Panc1 (cell line): ENCODE data around the gene LEFTY2. TPM values are rescaled to one million over a fixed set of nuclear protein-coding genes. Genes with fewer than 3 reads are reported as not detected.

Source experiments
- ATAC-seq: fragments of 200-7000 bp; cut with Tn5 transposase; 2 replicates; pipeline ENCODE4 v1.9.1; 2020; ENCODE audit warnings: mild to moderate bottlenecking, moderate library complexity
- BruUV-seq: library from RNA; stranded (reverse); fragments of 400-500 nt; replicated peaks from 2 replicates; lab custom pipeline; 2021; lab: Mats Ljungman, UMichigan
- CTCF ChIA-PET: fragments of 300-600 bp; sonication (Branson Sonifier 250); formaldehyde crosslinking; loops from one replicate; lab custom pipeline; 2022; ENCODE audit warnings: antibody characterized with exemption; lab: Charles Lee
- POLR2A ChIA-PET: fragments of 300-600 bp; sonication (Branson Sonifier 250); formaldehyde crosslinking; loops from one replicate; lab custom pipeline; 2022; ENCODE audit warnings: antibody characterized with exemption; lab: Charles Lee
- DNase-seq: peaks from one replicate; pipeline ENCODE4 v3.0.0-alpha.2; 2010; ENCODE audit warnings: low read depth, low spot score
- H3K27ac ChIP-seq: 2 replicates; pipeline ENCODE4 v1.5.1; 2011; ENCODE audit warnings: mild to moderate bottlenecking, low read length, inconsistent platforms
- H3K27me3 ChIP-seq: fragments of 200-500 bp; sonication (Bioruptor generic); 2 replicates; pipeline ENCODE4 v1.6.0; 2014; ENCODE audit warnings: low read length, inconsistent platforms; ENCODE audit not compliant: control insufficient read depth, insufficient read depth
- H3K36me3 ChIP-seq: fragments of 200-500 bp; sonication (Bioruptor generic); 2 replicates; pipeline ENCODE4 v1.5.1; 2014; ENCODE audit warnings: inconsistent platforms, mild to moderate bottlenecking, low read length, moderate library complexity; ENCODE audit not compliant: control insufficient read depth, insufficient read depth
- H3K4me1 ChIP-seq: 2 replicates; pipeline ENCODE4 v1.5.1; 2011; ENCODE audit warnings: inconsistent platforms, mild to moderate bottlenecking, low read length, moderate library complexity; ENCODE audit not compliant: control insufficient read depth, insufficient read depth
- H3K4me3 ChIP-seq, 2 experiments: 2 replicates each; pipeline ENCODE4 v1.5.1; 2011 to 2012; ENCODE audit warnings: low read depth in 2 of 2, low read length in 2 of 2, mild to moderate bottlenecking in 2 of 2, inconsistent platforms in 1 of 2, moderate library complexity in 1 of 2
- H3K9me3 ChIP-seq: fragments of 200-500 bp; sonication (Bioruptor generic); 2 replicates; pipeline ENCODE4 v1.5.1; 2014; ENCODE audit warnings: low read depth, mild to moderate bottlenecking, inconsistent platforms, low read length, moderate library complexity; ENCODE audit not compliant: control insufficient read depth, insufficient read depth
- CTCF ChIP-seq: fragments of 450-650 bp; IDR thresholded peaks from 2 replicates; pipeline ENCODE4 v1.5.1; 2017; ENCODE audit warnings: mild to moderate bottlenecking
- POLR2AphosphoS5 ChIP-seq: IDR thresholded peaks from 2 replicates; pipeline ENCODE4 v1.6.1; 2012; ENCODE audit warnings: mild to moderate bottlenecking, low read depth, low read length, moderate library complexity
- REST ChIP-seq, 2 experiments: IDR thresholded peaks; 2 replicates each; pipeline ENCODE4 v1.6.1; 2011 to 2012; ENCODE audit warnings: low read depth in 2 of 2, control low read depth in 1 of 2, low read length in 1 of 2, mild to moderate bottlenecking in 1 of 2, moderate library complexity in 1 of 2; ENCODE audit not compliant: insufficient read depth in 1 of 2
- SIN3A ChIP-seq: IDR thresholded peaks from 2 replicates; pipeline ENCODE4 v1.6.1; 2012; ENCODE audit warnings: low read depth, mild to moderate bottlenecking, low read length, moderate library complexity, borderline replicate concordance; ENCODE audit not compliant: insufficient read depth
- TCF7L2 ChIP-seq: IDR thresholded peaks from 2 replicates; pipeline ENCODE4 v1.6.1; 2011; ENCODE audit warnings: mild to moderate bottlenecking, low read depth, low read length, inconsistent platforms
- in situ Hi-C: cut with HindIII; loops from 2 replicates; pipeline ENCODE4 v1.10.0; 2016; ENCODE audit warnings: low sequenced_read_pairs, low pct_unique_long_range_greater_than_20kb
- intact Hi-C: fragments of 100-400 bp; cut with micrococcal nuclease; formaldehyde crosslinking; loops from one replicate; pipeline ENCODE4 v1.10.0; 2022; ENCODE audit not compliant: unreplicated experiment
- total RNA-seq: library from RNA; stranded (reverse); gene quantifications from one replicate; pipeline ENCODE4 v1.2.1, GENCODE V29; 2021; ENCODE audit not compliant: unreplicated experiment

Gene LEFTY2
- total RNA-seq, 1 experiment from 2014 or later: not detected

- Histone ChIP-seq H3K27ac (no peak overlapping the region), H3K4me3 (no peak overlapping the region), H3K9me3 (no peaks in the 10 kb centered on the region), H3K27me3 (no peaks in the 10 kb centered on the region), H3K4me1 (no peaks in the 10 kb centered on the region), H3K36me3 (no peaks in the 10 kb centered on the region)
- in situ Hi-C loops: no loop called here
- no peak for DNase-seq
- intact Hi-C loops: loop anchor here (10.0 kb wide), 1 partner anchor 60 kb away; no protein-coding TSS in a partner anchor
- no peak for ATAC-seq
- ChIA-PET CTCF (no interaction called here), POLR2A (no interaction called here)
- BruUV-seq: no TSS peak
- TF ChIP-seq REST (IDR thresholded peaks at IDR 0.05; ENCODE audit: insufficient read depth in 1 of 2, low read depth in 2 of 2, low read length in 1 of 2) (no peak), CTCF (no peak), TCF7L2 (no peak), POLR2AphosphoS5 (no peak), SIN3A (no peak)
Observed at GRCh38 chr1:225914947-225915346, 26.1 kb downstream of the LEFTY2 start.

GRCh38 chr1:225914391-225914790, 26.6 kb downstream of the LEFTY2 start:
- TF ChIP-seq SIN3A (no peak), CTCF (no peak), TCF7L2 (no peak), POLR2AphosphoS5 (no peak), REST (IDR thresholded peaks at IDR 0.05; ENCODE audit: insufficient read depth in 1 of 2, low read depth in 2 of 2, low read length in 1 of 2) (no peak)
- Histone ChIP-seq H3K4me3 (no peak overlapping the region), H3K36me3 (no peaks in the 10 kb centered on the region), H3K27me3 (no peaks in the 10 kb centered on the region), H3K9me3 (no peaks in the 10 kb centered on the region), H3K4me1 (no peaks in the 10 kb centered on the region), H3K27ac (no peak overlapping the region)
- intact Hi-C loops: loop anchor here (10.0 kb wide), 1 partner anchor 60 kb away; no protein-coding TSS in a partner anchor
- POLR2A ChIA-PET: interaction anchor here (1.2 kb wide), 1 partner anchor 9 kb away, joined by 5 read pairs; the partner anchor contains the start of gene PYCR2
- no peak for ATAC-seq
- no TSS peak for BruUV-seq
- DNase-seq: no peak
- CTCF ChIA-PET: no interaction called here
- in situ Hi-C loops: no loop called here
